Testis (tissue), 3 donors: ENCODE measurements around the gene ZFAND2B. TPM values are rescaled to one million over a fixed set of nuclear protein-coding genes. Genes with fewer than 3 reads are reported as not detected.
A peak's percentile ranks its signal among the peaks of the same experiment; 100 is the strongest.

Experiments used
- DNase-seq: peaks from one replicate; pipeline ENCODE4 v3.0.0-alpha.2; 2019
- H3K27ac ChIP-seq, 2 donors: fragments of 200-600 bp; sonication (generic); one replicate each; pipeline ENCODE4 v1.5.1; 2019
- H3K27me3 ChIP-seq: fragments of 200-600 bp; sonication (generic); one replicate; pipeline ENCODE4 v1.5.1; 2019
- H3K36me3 ChIP-seq: fragments of 200-600 bp; sonication (generic); one replicate; pipeline ENCODE4 v1.5.1; 2017; ENCODE audit warnings: low read depth; ENCODE audit errors: missing control alignments
- H3K4me1 ChIP-seq: fragments of 200-600 bp; sonication (generic); one replicate; pipeline ENCODE4 v1.5.1; 2019
- H3K4me3 ChIP-seq, 2 donors: fragments of 200-600 bp; sonication (generic); one replicate each; pipeline ENCODE4 v1.5.1; 2017 to 2019
- H3K9me3 ChIP-seq: fragments of 200-600 bp; sonication (generic); one replicate; pipeline ENCODE4 v1.5.1; 2017
- POLR2A ChIP-seq: fragments of 450-650 bp; IDR thresholded peaks from one replicate; pipeline ENCODE4 v1.6.1; 2017; ENCODE audit warnings: antibody characterized with exemption, mild to moderate bottlenecking, moderate library complexity
- WGBS, 2 donors: methylation state at CpG; one replicate each; pipeline ENCODE4 v1.1.5; 2018; 5-methylcytosine and 5-hydroxymethylcytosine counted together
- intact Hi-C: fragments of 100-400 bp; cut with DNase I; formaldehyde crosslinking; loops from one replicate; pipeline ENCODE4 v1.15.1; 2023; ENCODE audit warnings: low total_unique reads
- polyA plus RNA-seq: library from polyadenylated mRNA; stranded (reverse); fragments of 350-450 nt; fragmentation: Illumina TruSeq; extraction: RNeasy Lipid Tissue Mini Kit (QIAGEN cat#74804); gene quantifications from one replicate; pipeline ENCODE4 v1.2.3, GENCODE V29; 2014; ENCODE audit warnings: low read depth, low replicate concordance; ENCODE audit not compliant: insufficient read depth
- total RNA-seq, 2 donors: library from RNA; depleted of rRNA; stranded (reverse); fragments of >200 nt; gene quantifications; one replicate each; pipeline ENCODE4 v1.2.3, GENCODE V29; 2016
- TF ChIP-seq, protein P1 (sequence below), 3 experiments: fragments of 450-650 bp in 2 of 3; fragments of 200-600 bp in 1 of 3; sonication (generic) in 1 of 3; IDR thresholded peaks; one replicate each; pipeline ENCODE4 v1.5.1; 2016 to 2019; ENCODE audit warnings: antibody characterized with exemption in 3 of 3, mild to moderate bottlenecking in 2 of 3, moderate library complexity in 1 of 3

The ZFAND2B gene
- total and polyA plus RNA-seq, 3 donors from 2014 or later: 27.0 to 41.3 (median 34.3) TPM

DNA sequence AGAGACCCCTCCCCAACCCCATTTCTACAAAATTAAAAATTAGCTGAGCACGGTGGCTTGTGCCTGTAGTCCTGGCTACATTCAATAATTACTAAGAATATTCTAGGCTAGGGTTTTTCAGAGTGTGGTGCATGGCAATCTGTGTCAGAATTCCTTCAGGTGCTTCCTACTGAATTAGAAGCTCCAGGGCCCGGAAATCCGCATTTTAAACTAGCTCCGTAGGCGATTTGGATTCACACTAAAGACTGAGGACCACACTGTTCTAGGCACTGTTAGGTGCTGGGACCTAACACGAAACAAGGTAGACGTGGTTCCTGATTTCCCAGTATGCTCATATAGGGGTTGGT, 628 bp upstream of the ZFAND2B start:
- Histone ChIP-seq H3K27me3 (no peaks in the 10 kb centered on the region), H3K4me1 (peaks cover 18% of the 10 kb centered on the region), H3K27ac (peak overlapping the region; percentile 97), H3K9me3 (no peaks in the 10 kb centered on the region), H3K4me3 (peak overlapping the region; percentile 69 to 80), H3K36me3 (no peaks in the 10 kb centered on the region)
- intact Hi-C loops: no loop called here
- TF ChIP-seq, protein P1, sequence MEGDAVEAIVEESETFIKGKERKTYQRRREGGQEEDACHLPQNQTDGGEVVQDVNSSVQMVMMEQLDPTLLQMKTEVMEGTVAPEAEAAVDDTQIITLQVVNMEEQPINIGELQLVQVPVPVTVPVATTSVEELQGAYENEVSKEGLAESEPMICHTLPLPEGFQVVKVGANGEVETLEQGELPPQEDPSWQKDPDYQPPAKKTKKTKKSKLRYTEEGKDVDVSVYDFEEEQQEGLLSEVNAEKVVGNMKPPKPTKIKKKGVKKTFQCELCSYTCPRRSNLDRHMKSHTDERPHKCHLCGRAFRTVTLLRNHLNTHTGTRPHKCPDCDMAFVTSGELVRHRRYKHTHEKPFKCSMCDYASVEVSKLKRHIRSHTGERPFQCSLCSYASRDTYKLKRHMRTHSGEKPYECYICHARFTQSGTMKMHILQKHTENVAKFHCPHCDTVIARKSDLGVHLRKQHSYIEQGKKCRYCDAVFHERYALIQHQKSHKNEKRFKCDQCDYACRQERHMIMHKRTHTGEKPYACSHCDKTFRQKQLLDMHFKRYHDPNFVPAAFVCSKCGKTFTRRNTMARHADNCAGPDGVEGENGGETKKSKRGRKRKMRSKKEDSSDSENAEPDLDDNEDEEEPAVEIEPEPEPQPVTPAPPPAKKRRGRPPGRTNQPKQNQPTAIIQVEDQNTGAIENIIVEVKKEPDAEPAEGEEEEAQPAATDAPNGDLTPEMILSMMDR (IDR thresholded peaks at IDR 0.05): no peak
- TF ChIP-seq POLR2A: no peak
- 10 to 11% methylated on average over 7 of the region's 7 CpGs for WGBS, 2 donors
- no peak for DNase-seq

DNA sequence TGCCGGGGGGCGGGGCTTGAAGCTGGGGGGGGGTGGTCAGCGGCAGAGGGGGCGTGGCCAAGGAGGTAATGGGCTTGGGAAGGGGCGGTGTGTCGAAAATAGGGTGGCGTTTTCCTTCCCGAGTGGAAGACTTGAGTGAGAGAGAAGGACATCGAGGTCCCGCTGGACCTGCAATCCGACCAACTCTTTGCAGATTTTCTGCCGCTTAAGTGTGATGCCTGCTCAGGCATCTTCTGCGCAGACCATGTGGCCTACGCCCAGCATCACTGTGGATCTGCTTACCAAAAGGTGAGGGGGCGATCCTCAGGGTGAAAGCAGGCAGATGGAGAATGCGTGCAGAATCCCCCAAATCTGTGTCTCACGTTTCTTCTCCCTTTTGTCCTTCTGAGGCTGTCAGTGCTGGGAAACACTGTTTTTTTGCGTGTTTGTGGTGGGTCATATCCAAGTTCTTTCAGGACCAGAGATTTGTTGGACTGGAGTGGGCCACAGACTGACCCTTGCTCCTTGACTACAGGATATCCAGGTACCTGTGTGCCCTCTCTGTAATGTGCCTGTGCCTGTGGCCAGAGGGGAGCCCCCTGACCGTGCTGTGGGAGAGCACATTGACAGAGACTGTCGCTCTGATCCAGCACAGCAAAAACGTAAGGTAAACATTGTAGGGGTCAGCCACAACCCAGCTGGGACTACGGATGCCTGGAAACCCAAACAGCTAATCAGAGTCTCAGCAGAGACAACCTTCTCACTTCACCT, 727 bp downstream of the ZFAND2B start:
- H3K4me3 ChIP-seq: peak overlapping the region; percentile 69 to 80
- TF ChIP-seq, protein P1 (IDR thresholded peaks at IDR 0.05): no peak
- no peak for TF ChIP-seq POLR2A
- H3K9me3 ChIP-seq: no peaks in the 10 kb centered on the region
- 5 to 10% methylated on average over 19 to 22 of the region's 22 CpGs for WGBS, 2 donors
- no peaks in the 10 kb centered on the region for H3K27me3 ChIP-seq
- no peaks in the 10 kb centered on the region for H3K36me3 ChIP-seq
- H3K27ac ChIP-seq: peak overlapping the region; percentile 97
- no peak for DNase-seq
- H3K4me1 ChIP-seq: peaks cover 18% of the 10 kb centered on the region
- intact Hi-C loops: no loop called here

DNA sequence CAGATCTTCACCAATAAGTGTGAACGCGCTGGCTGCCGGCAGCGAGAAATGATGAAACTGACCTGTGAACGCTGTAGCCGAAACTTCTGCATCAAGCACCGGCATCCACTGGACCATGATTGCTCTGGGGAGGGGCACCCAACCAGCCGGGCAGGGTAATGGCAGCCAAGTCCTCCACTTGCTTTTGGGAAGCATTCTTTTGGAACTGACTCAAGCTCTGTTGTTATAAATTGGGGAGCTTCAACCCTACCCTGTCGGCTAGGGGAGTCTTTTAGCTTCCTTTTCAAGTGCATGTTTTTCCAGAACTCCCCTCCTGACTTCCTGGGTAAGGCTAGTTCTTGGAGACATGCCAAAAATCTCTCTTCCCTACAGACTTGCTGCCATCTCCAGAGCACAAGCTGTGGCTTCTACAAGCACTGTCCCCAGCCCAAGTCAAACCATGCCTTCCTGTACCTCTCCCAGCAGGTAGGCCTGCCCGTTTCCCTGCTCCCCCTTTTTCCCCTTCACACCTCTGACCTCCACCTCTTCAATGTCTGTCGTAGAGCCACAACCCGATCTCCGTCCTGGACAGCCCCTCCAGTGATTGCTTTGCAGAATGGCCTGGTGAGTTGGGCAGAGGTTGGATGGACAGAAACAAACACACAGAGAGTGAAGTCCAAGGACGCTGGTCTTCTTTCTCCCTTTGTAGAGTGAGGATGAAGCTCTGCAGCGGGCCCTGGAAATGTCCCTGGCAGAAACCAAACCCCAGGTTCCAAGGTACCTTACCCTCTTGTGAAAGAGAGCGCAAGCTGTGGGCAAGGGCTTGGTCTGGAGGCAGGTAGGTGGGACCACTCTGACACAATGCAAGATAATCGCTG, 1.5 kb downstream of the ZFAND2B start:
- Histone ChIP-seq H3K27ac (peak overlapping the region; percentile 97), H3K4me1 (peaks cover 18% of the 10 kb centered on the region), H3K36me3 (no peaks in the 10 kb centered on the region), H3K4me3 (no peak overlapping the region), H3K9me3 (no peaks in the 10 kb centered on the region), H3K27me3 (no peaks in the 10 kb centered on the region)
- WGBS, 2 donors: 51 to 62% methylated on average over 17 of the region's 17 CpGs
- TF ChIP-seq, protein P1 (IDR thresholded peaks at IDR 0.05): no peak
- TF ChIP-seq POLR2A: no peak
- intact Hi-C loops: no loop called here
- DNase-seq: no peak

DNA sequence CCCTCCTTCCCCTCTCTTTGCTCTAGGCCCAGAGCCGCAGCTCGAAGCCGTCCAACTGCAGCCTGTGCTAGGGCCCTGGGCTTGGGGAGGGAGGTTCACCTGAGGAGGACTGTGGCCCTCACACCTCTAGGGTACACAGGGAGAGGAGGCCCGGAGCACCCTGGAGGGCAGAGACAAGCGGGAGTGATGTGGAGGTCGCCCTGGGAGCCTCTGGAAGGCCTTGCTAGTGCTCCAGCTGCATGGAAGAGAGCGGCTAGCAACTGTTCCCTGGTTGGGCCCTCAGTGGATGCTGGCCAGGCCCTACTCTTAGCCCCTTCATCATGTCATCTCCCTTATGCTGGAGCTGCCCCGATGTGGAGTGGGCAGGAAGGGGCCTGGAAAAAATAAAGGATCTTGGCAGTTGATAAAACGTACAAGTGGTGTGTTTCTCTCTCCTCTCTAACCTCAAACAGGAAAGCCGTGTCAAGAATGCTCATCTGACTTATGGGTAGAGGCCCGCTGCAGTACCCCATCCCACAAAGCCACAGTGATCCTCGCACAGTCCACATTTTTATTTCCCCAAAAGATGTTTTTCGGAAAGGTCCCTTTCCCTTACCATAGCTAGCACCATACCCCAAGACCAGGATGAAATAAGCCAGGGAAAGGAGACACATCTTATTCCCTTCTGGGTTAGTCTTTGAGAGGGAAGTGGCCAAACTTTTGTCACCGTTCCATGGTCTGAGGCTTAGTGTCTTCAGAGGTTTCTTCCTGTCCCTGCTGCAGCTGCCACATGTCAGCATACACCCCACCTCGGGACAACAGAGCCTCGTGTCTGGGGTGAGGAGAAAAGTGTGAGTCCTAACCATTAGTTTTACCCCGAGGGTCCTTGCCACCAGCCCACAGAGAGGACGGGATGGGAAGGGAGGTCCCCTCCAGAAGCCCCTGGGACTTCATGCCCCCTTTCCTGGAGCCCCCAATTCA, 2.9 kb downstream of the ZFAND2B start:
- Histone ChIP-seq H3K36me3 (no peaks in the 10 kb centered on the region), H3K27ac (no peak overlapping the region), H3K4me1 (peaks cover 18% of the 10 kb centered on the region), H3K9me3 (no peaks in the 10 kb centered on the region), H3K4me3 (no peak overlapping the region), H3K27me3 (no peaks in the 10 kb centered on the region)
- TF ChIP-seq POLR2A: no peak
- TF ChIP-seq, protein P1 (IDR thresholded peaks at IDR 0.05): no peak
- intact Hi-C loops: no loop called here
- peak; percentile 10 for DNase-seq
- WGBS, 2 donors: 83 to 89% methylated on average over 15 to 18 of the region's 18 CpGs
